CD1c-positive myeloid dendritic cell (primary cell): ENCODE results near the gene ERN1.
"Not testable (repeated sequence)": the region's sequence is repeated elsewhere in the genome, so short reads cannot be mapped to it uniquely, and the experiment has no call there.

Source experiments
- DNase-seq: peaks from one replicate; pipeline ENCODE4 v3.0.0-alpha.2; 2016; ENCODE audit errors: extremely low spot score

ERN1 gene

DNA sequence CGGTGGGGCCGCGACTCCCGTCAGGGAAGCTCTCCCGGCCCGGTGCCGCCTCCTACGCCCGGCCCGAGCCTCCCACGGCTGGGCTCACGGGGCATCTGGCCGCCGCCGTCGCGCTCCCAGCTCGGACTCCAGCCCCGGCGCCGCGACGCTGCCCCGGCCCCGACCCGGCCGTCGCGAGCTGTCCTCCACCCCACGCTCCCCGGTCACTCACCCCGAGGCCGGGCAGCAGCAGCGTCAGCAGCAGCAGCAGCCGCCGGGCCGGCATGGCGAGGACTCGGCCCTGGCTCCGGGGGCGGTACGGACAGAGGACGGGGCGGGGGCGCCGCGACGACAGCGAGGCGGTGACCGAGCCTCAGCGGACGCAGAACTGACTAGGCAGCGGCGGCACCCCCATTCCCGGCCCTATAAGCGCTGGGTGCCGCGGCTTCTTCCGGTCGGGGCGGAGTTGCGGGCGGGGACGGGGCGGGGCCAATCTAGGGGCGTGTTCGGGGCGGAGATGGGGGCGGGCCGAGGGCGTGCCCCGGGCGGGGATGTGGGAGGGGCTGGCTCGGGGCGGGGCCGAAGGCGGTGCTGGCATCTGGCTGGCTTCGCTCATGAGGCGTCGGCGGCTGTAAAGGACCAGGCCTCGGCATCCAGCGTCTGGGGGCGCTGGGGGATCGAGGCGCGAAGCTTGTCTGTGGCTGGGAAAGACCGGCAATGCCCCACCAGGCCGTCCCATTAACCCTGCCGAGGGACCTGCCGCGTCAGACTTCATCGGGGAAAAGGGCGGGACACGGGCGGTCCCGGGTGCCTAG, at the start of gene ERN1:
Gene ERN1, minus strand, starts transcription at position 380 of the 794 bp plus-strand sequence. Its CDS starts 115 bp downstream, at position 265.
- DNase-seq = peak; percentile 96

- not testable (repeated sequence) for DNase-seq
Observed at GRCh38 chr17:64179024-64179423, 49.1 kb upstream of the ERN1 start.

DNA sequence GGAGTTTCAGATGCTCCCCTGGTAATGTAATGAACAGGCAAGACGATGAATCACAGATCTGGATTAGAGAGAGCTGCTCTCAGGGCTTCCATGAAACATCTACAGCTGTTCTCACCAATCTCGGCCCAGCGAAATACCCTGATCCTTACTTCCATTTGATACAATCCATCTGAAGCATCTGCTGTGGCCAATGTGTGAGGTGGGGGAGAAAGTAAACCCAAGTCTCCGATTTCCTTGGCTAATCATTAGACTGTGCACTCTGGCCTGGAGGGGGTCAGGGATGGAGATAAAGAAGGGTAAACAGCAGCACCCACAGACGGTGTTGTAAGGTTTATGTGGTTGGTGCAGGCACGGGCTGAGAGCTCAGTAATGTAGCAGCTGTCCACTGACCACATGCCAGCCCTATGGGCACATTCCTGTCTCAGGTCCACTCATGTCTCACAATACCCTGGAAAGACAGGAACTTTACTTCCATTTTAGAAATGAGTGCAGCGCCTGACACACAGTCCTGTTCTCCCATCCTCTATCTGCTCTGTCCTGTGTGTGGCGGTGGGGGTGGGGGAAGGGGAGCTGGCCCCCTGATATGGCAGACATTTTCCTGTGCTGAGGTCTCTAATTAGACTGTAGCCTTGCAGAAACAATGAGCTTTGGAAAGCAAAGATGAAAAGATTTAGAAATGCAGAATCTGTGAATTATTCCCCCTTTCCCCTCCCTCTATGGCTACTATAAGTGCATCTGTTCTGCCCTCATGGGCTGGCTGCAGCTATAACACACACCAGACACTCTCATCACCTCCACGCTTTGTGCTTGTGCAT, 48.3 kb upstream of the ERN1 start:
- no peak for DNase-seq

- DNase-seq = no peak
Observed at GRCh38 chr17:64177311-64178010, 47.5 kb upstream of the ERN1 start.

- DNase-seq = no peak
Observed at GRCh38 chr17:64176556-64176955, 46.6 kb upstream of the ERN1 start.

DNA sequence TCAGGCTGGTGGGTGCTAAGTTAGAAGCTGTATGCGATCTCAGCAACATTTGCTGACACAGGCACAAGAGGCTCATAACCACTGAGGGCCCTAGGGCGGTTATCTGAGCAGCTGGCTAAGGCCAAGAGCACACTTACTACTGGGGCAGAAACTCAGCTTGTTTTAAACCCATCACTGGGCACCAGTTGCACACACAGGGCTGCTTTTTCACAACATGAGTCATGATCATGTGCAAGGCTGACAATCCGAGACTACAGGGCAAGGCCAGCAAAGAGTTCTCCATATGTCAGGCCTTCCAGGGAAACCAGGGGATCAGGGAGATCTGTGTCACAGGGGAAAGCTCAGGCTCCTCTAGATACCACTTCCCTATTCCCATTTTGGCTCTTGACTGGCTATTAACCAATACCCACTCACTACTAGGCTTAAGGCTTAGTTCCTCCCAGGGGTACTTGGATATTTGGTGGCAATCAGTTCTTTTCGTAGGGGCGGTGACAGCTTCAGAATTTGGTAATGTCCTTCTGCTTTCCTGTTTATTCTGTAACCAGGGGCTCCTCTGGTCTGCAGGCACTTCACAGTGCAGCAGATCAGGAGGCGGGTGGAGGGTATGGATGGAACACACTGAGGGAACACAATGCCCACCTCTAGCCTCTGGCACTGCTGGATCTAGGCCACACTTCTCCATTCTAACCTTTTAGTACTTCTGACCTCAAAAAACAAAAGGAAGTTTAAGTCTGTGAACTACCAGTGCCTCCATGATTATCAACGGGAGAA, 44.9 kb upstream of the ERN1 start:
- peak; percentile 97 for DNase-seq

- peak; percentile 29 for DNase-seq
Observed at GRCh38 chr17:64173646-64174045, 43.7 kb upstream of the ERN1 start.

DNA sequence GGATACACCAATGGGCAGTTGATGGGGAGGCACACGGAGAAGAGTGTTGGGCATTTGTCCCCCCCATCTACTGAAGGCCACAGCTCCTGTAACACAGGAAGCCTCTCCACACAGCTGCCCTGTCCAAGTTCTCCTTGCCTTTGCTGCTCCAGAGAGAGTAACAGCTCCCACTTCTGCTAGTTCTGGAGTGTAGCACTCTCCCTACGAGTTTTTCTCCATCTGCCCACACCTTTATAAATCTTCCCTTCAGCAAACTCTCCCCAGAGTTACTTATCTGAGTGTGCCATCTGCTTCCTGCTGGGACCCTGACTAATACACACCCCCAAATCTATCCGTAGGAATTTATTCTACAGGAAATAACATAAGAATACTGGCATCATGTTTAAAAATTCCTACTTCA, 42.6 kb upstream of the ERN1 start:
- DNase-seq = peak; percentile 55

DNA sequence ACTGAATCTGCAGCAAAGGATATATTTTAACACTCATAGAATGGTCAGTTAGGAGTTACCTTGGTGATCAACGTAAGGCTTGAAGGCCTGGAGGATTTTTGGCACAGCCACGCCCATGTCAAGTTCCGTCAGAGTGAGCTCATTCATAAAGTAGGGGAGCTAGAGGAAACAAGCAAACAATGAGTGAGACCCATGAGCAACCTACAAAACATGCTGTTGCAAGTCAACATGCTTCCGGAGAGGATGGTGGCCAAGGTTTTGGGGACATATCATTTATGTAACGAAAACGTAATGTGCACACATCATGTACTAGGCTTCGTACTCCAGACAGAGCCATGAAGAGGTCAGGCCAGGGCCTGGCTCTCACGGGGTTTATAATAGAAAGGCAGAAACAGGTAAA, 41.1 kb upstream of the ERN1 start:
- DNase-seq = no peak

DNA sequence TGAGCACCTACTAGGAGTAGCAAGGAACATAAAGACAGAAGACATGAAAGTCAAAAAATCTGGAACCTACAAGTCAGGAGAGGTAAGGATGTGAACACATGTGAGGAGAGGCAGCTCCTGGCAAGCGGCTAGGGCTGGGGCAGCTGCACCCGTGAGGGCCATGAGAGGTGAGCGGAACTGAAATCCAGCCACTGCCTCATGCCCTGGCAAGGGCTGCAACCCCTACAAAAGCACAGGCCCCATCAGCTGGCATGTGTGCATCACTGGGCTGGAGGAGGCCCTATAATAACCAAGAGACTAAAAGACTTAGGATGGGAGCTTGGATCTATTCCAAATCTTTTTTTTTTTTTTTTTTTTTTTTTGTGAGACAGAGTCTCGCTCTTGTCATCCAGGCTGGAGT, 40.3 kb upstream of the ERN1 start:
- DNase-seq = no peak

DNA sequence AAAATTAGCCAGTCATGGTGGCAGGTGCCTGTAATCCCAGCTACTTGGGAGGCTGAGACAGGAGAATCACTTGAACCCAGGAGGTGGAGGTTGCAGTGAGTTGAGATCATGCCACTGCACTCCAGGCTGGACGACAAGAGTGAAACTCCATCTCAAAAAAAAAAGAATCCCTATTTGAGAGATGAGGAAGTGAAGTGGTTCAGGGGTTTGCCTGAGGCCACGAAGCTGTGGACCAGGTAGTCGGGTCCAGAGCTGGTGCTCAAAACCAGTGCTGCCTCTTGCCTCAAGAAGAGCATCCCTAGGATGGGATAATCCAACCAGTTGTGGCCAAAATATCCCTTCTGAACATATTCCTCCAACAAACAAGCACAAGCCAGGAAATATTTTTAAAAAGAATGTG, 37.7 kb upstream of the ERN1 start:
- DNase-seq = not testable (repeated sequence)

DNA sequence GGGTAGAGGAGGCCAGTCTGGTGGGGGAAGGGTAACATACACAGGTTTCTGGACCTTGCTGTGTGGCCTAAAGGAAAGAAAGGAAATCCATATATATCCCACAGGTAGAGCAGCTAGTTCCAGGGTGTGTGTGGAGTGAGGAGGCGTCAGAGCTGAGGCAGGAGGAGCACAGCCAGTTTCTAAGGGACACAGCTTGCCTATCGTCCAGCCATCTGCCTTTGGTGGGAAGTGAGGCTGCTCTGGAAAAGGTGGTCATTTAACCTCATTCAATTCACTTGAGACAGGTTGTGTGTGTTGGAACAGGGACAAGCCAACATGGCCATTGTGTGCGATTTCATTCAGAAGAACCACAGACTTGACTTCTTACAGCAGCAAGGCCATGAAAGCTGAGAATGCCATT, 36.9 kb upstream of the ERN1 start:
- DNase-seq = no peak

DNA sequence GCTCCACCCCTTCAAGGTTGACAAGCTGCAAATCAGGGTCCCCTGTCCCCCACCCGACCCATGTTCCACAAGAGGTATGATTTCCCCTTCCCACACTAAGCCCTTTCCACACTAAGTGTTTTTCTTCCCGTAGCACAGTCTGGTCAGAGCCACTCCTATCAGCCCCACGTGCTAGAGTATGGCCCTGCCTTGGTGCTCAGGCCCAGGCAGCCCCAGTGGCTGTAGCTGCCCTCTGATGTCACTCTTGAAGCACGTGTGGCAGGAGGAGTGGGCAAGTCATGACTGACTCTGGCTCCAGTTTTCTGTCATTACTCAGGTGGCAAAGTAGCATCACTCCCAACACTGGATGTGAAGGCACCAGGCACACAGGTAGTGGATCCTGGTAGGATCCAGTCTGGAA, 35.4 kb upstream of the ERN1 start:
- no peak for DNase-seq

- DNase-seq = no peak
Observed at GRCh38 chr17:64164596-64165285, 34.8 kb upstream of the ERN1 start.

DNA sequence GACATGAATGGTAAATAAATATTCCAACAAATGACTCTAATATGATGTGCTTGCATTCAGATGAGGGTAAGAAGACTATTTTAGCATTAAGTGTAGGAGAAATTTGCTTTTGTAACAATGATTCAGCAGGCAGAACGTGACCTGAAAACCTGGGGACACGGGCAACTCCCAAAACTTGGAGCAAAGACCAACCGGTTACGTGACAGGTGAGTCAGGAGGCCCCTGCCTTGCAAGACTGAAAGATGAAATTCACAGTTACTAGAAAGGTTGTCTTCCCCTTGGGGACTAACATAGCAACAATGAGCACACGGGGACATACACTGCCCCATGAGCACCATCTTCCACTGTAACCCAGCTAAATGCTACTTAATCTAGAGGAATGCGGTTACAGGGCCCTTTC, 33.5 kb upstream of the ERN1 start:
- no peak for DNase-seq

DNA sequence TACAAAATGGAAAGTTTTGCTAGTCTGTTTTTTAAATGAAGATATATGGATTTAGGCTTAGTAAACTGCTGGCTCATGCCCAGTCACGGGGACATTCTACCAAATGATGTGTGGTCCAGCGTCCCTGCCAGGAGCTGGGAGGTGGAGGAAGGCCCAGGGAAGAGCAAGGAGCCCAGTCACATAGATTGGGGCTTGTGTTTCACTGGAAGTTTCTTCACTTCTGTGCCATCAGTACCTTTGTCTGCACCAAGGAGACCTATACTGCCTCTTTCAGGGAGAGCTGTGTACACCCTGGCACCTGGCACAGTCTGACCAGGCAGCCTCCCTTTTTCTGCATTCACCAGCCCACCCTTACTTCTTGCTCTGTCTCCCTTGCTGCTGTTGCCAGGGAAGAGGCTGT, 32.6 kb upstream of the ERN1 start:
- no peak for DNase-seq

DNA sequence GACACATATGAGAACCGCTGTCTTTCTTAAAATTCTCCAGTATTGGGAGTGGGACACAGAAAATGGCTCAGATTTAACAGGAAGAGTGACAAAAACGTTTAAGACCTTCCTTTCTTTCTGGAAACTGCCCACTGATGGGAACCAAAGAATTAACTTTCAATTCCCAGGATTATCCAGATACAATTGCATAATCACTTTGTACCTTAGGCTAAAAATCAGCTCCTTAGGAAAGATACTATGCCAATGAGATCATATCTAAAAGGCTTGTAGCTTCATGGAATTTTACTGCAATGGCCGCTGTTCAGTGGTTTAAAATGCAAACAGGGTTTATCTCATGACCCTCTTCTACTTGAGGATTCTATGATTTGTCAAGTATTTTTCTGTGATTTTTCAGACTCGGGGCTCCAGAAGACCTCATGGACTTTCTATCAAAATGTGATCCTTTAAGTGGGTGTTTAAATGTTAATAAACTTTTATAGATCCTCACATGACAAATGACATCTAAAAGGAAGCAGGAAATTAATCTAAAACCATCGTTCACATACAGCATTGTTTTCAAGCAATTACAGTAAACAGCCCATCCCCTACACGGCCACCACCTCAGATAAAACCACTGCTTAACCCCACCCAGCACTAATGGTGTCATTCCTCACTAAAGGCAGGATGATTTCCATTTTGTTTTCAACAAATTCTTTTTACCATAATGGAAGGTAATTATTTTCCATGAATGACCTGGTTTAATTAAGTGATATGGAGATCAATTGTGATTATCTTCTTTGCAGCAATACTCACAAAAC, 31.6 kb upstream of the ERN1 start:
- DNase-seq = no peak

DNA sequence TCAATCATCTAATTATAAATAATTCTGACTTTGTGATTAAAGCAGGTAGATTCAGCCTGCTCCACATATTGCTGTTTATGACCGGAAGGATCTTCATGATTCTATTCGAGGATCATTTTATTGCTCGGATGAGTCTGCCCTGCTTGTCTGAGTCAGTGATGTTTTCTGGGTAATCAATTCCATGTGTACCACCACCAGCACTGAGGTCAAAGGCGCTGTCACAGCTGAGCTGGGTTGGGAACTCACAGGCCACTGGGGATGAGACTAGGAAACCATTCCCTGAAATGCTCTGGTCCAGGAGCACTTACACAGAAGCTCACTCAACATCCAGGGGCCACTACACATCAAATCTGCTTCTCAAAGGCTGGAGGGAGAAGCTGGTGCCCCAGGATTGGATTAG, 30.4 kb upstream of the ERN1 start:
- no peak for DNase-seq

DNA sequence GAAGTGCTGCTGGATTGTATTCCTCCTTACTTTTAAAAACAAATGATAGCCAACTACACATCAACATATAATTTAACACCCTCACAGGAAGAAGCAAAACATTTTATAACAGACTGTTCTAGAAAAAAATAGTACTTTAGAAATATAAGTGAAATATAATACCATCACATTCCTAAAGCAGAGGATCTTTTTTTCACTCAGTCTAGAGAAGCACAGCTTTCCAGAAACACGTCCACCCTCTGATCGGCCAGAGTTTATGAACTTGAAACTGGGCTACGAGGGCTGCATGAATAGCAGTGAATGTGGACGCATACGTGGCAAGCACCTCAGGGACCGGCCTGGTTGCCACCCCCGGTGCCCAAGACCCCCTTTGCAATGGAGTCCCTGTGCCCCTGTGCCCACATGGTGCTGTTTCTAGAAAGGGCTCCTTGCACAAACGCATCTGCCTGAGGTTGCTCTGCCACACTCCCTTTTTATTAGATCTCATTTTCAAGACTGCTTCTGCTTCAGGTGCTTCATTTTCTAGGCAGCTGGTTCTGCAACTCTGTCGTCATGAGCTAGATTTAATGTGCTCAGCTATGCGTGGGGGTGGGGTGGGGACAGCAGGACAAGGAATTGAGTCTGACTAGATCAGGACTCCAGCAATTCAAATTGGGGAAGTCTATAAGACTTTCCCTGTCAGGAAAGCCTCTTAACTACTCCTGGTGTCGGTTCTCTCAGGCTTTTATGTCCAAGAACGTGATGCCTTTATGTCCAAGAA, 29.1 kb upstream of the ERN1 start:
- DNase-seq = peak; percentile 30

- DNase-seq = no peak
Observed at GRCh38 chr17:64158406-64158805, 28.5 kb upstream of the ERN1 start.
